ENCODE data around the gene ZGPAT.

DNA sequence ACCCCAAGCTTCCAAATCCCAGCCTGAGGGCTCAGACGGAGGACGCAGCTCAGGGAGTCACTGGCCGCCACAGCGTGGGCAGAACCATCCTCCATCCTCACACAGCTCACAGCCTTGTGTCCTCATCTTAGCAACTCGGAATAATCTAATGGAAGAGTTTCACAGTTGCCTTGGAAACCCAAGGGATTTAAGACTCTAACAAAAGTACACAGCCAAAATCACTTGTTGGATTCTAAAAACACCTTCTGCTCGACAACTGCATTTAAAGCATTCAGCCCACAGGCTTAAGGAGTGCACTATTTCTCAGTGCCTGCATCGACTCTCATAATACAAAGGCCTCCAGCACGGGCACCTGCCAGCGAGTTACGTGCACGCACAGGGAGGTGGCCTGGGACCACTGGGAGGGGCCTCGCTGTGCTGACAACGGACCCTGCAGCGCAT lies 77.9 kb downstream of the ZGPAT start:
- no peak for TF ChIP-seq POLR2A (IDR thresholded peaks at IDR 0.05)
- TF ChIP-seq, protein P1, sequence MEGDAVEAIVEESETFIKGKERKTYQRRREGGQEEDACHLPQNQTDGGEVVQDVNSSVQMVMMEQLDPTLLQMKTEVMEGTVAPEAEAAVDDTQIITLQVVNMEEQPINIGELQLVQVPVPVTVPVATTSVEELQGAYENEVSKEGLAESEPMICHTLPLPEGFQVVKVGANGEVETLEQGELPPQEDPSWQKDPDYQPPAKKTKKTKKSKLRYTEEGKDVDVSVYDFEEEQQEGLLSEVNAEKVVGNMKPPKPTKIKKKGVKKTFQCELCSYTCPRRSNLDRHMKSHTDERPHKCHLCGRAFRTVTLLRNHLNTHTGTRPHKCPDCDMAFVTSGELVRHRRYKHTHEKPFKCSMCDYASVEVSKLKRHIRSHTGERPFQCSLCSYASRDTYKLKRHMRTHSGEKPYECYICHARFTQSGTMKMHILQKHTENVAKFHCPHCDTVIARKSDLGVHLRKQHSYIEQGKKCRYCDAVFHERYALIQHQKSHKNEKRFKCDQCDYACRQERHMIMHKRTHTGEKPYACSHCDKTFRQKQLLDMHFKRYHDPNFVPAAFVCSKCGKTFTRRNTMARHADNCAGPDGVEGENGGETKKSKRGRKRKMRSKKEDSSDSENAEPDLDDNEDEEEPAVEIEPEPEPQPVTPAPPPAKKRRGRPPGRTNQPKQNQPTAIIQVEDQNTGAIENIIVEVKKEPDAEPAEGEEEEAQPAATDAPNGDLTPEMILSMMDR (IDR thresholded peaks at IDR 0.05), result no peak
- TF ChIP-seq POLR2AphosphoS5 (IDR thresholded peaks at IDR 0.05), result no peak
